ENCODE results near the gene PRDM15.

- TF ChIP-seq POLR2A (IDR thresholded peaks at IDR 0.05) (no peak), CTCF (IDR thresholded peaks at IDR 0.05) (no peak)
These were observed 126.9 kb downstream of the PRDM15 start for GRCh38 chr21:41752231-41752681.

All from thyroid gland (tissue), 4 donors.